IPS DF 19.7 (cell line): Measurements from ENCODE around the gene MS4A1.
"Not testable (repeated sequence)": the region's sequence is repeated elsewhere in the genome, so short reads cannot be mapped to it uniquely, and the experiment has no call there.

Source experiments
- DNase-seq: peaks from one replicate; pipeline ENCODE4 v3.0.0-alpha.2; 2013; ENCODE audit warnings: low read depth, low spot score

Gene MS4A1

DNA sequence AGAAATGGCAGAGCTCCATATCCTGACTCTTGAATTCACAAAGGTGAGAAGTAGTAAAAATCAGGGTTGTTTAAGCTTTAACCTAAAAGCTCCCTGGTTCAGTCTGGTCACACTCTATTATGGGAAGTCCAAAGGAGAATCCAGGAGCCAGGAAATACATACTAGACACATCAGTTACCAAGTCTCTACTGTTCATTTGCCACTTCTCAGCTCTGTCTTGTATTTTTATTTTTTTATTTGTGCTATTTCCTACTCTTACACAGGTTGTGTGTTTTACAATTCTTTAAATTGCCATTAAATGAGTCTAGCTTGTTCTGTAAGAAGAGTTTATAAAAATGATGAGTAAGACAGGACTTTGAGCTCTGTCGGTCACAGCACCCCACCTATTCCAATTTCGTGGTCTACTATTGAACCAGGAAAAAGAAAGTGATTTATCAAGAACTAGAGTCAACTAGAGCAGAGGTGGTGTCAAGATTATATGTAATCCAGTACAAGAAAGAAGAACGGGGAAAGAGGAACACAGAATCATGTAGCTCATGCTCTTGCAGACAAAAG lies 46.7 kb downstream of the MS4A1 start:
- no peak for DNase-seq

DNA sequence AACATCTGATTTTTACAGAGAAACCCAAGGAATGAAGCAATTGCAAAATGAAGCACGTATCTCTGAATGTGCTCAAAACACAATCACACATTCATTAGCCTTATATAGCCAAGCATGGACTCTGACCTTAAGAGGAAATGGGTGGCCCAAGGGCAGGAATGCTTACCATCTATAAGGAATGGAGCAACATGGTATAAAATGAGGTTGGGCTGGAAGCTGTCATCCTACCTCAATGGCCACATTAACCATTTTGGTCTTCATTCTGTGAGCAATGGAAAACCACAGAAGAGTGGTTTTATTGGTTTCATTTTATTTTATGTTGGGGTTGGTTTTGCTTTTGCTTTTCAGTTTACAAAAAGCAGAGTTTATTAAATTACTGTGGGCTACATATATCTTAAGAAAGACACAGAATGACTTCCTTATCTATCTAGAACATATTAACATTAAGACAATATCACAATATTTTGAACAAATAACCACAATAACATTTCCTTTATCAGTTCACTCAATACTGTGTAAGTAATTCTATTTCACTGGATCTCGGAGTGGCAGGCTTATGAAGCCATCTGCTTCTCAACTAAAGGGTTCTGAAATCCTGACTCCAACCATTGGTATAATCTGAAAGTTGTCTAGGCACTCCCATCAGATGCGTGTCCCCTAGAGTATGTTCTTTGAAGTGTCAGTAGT lies 48.7 kb downstream of the MS4A1 start:
- DNase-seq = no peak

DNA sequence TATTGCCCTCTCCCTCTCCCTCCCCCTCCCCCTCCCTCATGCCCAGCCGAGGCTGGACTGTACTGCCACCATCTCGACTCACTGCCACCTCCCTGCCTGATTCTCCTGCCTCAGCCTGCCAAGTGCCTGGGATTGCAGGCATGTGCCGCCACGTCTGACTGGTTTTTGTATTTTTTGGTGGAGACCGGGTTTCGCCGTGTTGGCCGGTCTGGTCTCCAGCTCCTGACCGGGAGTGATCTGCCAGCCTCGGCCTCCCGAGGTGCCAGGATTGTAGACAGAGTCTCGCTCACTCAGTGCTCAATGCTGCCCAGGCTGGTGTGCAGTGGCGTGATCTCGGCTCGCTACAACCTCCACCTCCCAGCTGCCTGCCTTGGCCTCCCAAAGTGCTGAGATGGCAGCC lies 54.0 kb downstream of the MS4A1 start:
- DNase-seq = not testable (repeated sequence)

DNA sequence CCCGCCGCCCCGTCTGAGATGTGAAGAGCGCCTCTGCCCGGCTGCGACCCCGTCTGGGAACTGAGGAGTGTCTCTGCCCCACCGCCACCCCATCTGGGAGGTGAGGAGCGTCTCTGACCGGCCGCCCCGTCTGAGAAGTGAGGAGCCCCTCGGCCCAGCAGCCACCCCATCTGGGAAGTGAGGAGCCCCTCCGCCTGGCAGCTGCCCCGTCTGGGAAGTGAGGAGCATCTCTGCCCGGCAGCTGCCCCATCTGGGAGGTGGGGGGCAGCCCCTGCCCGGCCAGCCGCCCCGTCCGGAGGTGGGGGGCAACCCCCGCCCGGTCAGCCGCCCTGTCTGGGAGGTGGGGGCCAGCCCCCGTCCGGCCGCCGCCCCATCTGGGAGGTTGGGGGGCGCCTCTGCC lies 54.6 kb downstream of the MS4A1 start:
- not testable (repeated sequence) for DNase-seq

DNA sequence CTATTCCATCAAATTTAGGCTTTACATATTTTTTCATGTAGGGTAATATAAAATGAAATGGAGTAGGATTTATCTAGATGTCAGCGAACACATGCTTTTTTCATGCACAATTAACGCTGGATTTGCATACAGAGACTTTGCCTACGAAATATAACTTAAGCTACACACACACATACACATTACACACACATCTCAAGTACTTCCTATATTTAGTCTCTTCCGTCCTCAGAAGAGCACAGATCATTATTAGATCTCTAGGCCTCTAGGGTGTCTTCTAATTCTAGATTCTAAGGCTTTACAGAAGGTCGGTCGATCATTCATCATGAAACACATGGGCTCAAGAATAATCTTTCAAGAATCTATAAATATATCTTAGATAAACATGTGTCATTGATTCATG lies 55.7 kb downstream of the MS4A1 start:
- DNase-seq = no peak

DNA sequence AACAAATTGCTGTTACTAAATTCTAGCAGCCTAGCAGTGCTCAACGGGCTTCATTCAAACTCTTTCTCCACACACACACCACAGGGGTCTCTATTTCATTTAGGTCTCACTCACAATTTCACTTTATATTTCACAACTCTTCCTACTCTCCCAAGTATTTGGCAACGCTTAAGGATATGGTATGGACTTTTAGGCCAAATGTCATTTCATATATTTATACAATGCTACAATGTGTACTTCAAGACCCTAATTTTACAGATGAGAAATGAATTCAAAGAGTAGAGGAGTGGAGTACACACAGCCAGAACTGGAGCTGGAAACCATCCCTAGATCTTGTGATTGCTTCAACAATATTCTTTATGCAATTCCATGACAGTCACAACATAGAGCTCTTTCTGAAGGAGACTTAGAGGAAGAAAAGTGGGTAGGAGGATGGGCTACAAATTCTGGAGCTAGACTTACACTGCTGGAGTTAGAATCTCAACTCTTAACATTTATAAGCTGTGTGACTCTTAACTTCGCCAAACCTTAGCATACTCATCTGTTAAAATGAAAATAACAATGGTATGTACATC lies 57.1 kb downstream of the MS4A1 start:
- DNase-seq = no peak

DNA sequence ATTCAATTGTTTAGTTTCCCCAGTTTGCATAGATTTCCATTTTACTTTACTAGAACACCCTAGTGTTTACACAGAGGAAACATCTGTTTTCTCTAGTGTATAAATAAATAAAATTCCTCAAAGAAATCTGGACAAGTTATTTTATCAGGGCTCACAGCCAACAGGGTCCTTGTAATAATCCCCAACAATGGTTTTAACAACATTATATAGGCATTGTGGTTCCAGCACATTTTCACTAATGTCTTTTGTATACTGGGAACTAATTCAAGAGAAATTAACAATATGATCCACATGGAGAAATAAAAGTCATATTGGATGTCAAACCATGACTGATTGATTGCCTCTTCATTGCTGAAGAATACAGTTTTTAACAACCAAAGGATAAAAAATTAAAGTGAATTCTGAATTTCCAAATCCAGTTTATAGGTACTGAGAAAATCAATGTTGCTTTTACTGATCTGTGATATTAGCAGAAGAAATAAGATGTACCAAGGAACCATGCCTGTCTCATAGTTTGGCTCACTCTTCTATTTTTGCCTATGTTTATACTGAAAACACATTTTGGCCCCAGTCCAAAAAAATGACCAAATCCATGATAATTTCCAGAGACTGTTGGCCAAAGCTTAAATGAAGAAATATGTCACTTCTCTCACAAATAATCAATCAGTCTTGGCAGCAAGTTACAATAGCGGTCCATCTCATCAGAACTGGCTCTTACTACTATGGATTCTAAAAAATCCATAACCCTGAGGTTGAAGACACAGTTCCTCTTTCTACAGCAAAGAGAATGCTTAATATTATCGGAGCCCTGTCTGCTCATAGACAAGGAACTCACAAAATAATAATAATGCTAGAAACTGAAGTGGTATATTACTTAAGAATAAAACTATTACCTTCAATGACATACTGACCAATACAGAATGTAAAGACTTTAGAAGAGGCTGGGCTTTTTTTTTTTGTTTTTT lies 58.1 kb downstream of the MS4A1 start:
- no peak for DNase-seq

DNA sequence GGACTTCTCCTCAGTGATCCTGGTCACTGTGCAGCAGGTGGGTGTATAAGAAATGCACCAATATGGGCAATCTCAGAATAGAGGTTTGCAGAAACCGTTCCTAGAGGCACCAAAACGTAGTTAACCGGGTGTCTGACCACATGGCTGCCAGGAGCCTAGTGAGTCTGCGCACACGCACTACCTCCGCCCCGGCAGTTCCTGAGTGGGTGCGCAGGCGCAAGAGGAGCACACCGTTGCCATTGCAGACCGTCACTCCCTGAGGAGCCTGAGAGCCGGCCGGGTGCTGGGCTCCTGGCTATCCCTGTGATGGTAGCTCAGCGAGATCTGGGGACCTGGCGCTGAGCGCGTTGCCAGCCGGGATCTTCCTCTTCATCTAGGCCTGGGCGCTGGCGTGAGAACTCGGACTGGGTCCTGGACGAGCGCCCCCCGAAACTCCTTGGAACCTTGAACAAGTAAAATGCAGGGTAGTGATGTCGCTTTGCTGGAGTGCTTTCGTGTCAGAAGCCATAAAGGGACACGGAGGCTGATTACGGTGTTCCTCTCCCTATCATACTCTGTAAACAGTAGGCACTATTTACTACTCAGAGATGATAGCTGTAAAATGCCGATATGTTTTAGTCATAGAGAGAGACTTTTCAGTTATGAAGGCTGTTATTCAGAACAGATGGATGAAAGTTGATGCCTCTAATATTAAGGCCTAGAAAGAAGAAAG lies 59.7 kb downstream of the MS4A1 start, which contains the start of gene MS4A13:
TSS of gene MS4A13 (plus strand) at position 249 of the 712 bp plus-strand sequence. CDS start 2,692 bp downstream, outside the sequence.
- no peak for DNase-seq
